Trophoblast cell (in vitro differentiated cells and primary cell): ENCODE data around the gene LINS1.

Experiments
- DNase-seq, 2 donors: peaks; one replicate each; pipeline ENCODE4 v3.0.0-alpha.2; 2016
- H2AFZ ChIP-seq: 2 replicates; pipeline ENCODE4 v1.6.1; 2013; ENCODE audit warnings: low read length, moderate library complexity, mild to moderate bottlenecking; ENCODE audit not compliant: insufficient read depth, poor library complexity
- H2AK5ac ChIP-seq: 2 replicates; pipeline ENCODE4 v1.6.1; 2013; ENCODE audit warnings: mild to moderate bottlenecking, low read length
- H2BK120ac ChIP-seq: 2 replicates; pipeline ENCODE4 v1.6.1; 2013; ENCODE audit warnings: low read length, mild to moderate bottlenecking, moderate library complexity; ENCODE audit not compliant: insufficient read depth, poor library complexity
- H2BK12ac ChIP-seq: 2 replicates; pipeline ENCODE4 v1.6.1; 2013; ENCODE audit warnings: mild to moderate bottlenecking, low read length, moderate library complexity
- H2BK5ac ChIP-seq: 2 replicates; pipeline ENCODE4 v1.6.1; 2013; ENCODE audit warnings: low read length, low read depth, moderate library complexity, mild to moderate bottlenecking; ENCODE audit not compliant: poor library complexity
- H3K14ac ChIP-seq: 2 replicates; pipeline ENCODE4 v1.6.1; 2013; ENCODE audit warnings: mild to moderate bottlenecking, low read length
- H3K18ac ChIP-seq: 2 replicates; pipeline ENCODE4 v1.6.1; 2013; ENCODE audit warnings: mild to moderate bottlenecking, low read length
- H3K23ac ChIP-seq: 2 replicates; pipeline ENCODE4 v1.6.1; 2013; ENCODE audit warnings: low read length
- H3K27ac ChIP-seq: 2 replicates; pipeline ENCODE4 v1.5.1; 2013; ENCODE audit warnings: low read depth, mild to moderate bottlenecking, inconsistent platforms, low read length, moderate library complexity
- H3K27me3 ChIP-seq: 2 replicates; pipeline ENCODE4 v1.6.1; 2013; ENCODE audit warnings: inconsistent platforms, mild to moderate bottlenecking, low read length, moderate library complexity; ENCODE audit not compliant: insufficient read depth
- H3K36me3 ChIP-seq, 2 experiments: 1 replicate in 1 of 2; 2 replicates in 1 of 2; pipeline ENCODE4 v1.6.1; 2013; ENCODE audit warnings: low read length in 2 of 2, mild to moderate bottlenecking in 2 of 2, moderate library complexity in 1 of 2; ENCODE audit not compliant: insufficient read depth in 2 of 2, control insufficient read depth in 1 of 2
- H3K4ac ChIP-seq: 2 replicates; pipeline ENCODE4 v1.6.1; 2013; ENCODE audit warnings: low read depth, mild to moderate bottlenecking, low read length, moderate library complexity
- H3K4me1 ChIP-seq, 2 experiments: 1 replicate in 1 of 2; 2 replicates in 1 of 2; pipeline ENCODE4 v1.6.1; 2013; ENCODE audit warnings: low read length in 2 of 2, mild to moderate bottlenecking in 2 of 2, moderate library complexity in 1 of 2; ENCODE audit not compliant: insufficient read depth in 2 of 2, control insufficient read depth in 1 of 2
- H3K4me2 ChIP-seq: 2 replicates; pipeline ENCODE4 v1.6.1; 2013; ENCODE audit warnings: inconsistent platforms, mild to moderate bottlenecking, low read length, moderate library complexity
- H3K4me3 ChIP-seq: 2 replicates; pipeline ENCODE4 v1.5.1; 2013; ENCODE audit warnings: mild to moderate bottlenecking, low read depth, low read length, inconsistent platforms
- H3K79me1 ChIP-seq: one replicate; pipeline ENCODE4 v1.6.1; 2013; ENCODE audit warnings: low read length
- H3K79me2 ChIP-seq: 2 replicates; pipeline ENCODE4 v1.6.1; 2013; ENCODE audit warnings: low read length, mild to moderate bottlenecking; ENCODE audit not compliant: control insufficient read depth, insufficient read depth, poor library complexity
- H3K9ac ChIP-seq: 2 replicates; pipeline ENCODE4 v1.6.1; 2013; ENCODE audit warnings: mild to moderate bottlenecking, low read length
- H3K9me3 ChIP-seq: 2 replicates; pipeline ENCODE4 v1.6.1; 2013; ENCODE audit warnings: low read depth, mild to moderate bottlenecking, control low read depth, inconsistent platforms, low read length; ENCODE audit not compliant: insufficient read depth
- H4K12ac ChIP-seq: 2 replicates; pipeline ENCODE4 v1.6.1; 2013; ENCODE audit warnings: low read depth, mild to moderate bottlenecking, low read length, moderate library complexity
- H4K8ac ChIP-seq: 2 replicates; pipeline ENCODE4 v1.6.1; 2013; ENCODE audit warnings: low read depth, mild to moderate bottlenecking, low read length, moderate library complexity
- H4K91ac ChIP-seq: one replicate; pipeline ENCODE4 v1.6.1; 2013; ENCODE audit warnings: low read depth, mild to moderate bottlenecking, low read length, moderate library complexity
- WGBS: extraction: QIAGEN DNeasy Blood & Tissue Kit; methylation state at CpG from one replicate; pipeline ENCODE4 v1.1.7; 2013; ENCODE audit warnings: missing lambda C conversion rate; ENCODE audit not compliant: insufficient read length, insufficient coverage; ENCODE audit errors: extremely low coverage; 5-methylcytosine and 5-hydroxymethylcytosine counted together

Gene LINS1

GRCh38 chr15:100635406-100636071 is 33.6 kb upstream of the LINS1 start:
- H3K18ac ChIP-seq = no peak overlapping the region
- no peak overlapping the region for H2AK5ac ChIP-seq
- peaks cover 0 to 2% of the 10 kb centered on the region in 2 experiments for H3K4me1 ChIP-seq
- no CpG with 5 or more reads among the region's 11 CpGs for WGBS
- H2BK5ac ChIP-seq = no peak overlapping the region
- H4K91ac ChIP-seq = no peak overlapping the region
- H3K79me2 ChIP-seq = no peaks in the 10 kb centered on the region
- no peak overlapping the region for H4K8ac ChIP-seq
- no peak overlapping the region for H3K4me3 ChIP-seq
- no peak overlapping the region for H3K9ac ChIP-seq
- no peak overlapping the region for H3K4ac ChIP-seq
- no peak overlapping the region for H3K14ac ChIP-seq
- peaks cover 6 to 9% of the 10 kb centered on the region in 2 experiments for H3K36me3 ChIP-seq
- no peaks in the 10 kb centered on the region for H3K79me1 ChIP-seq
- no peak overlapping the region for H4K12ac ChIP-seq
- no peaks in the 10 kb centered on the region for H3K9me3 ChIP-seq
- no peak overlapping the region for H3K23ac ChIP-seq
- no peak overlapping the region for H2BK12ac ChIP-seq
- no peak overlapping the region for H3K4me2 ChIP-seq
- no peak overlapping the region for H2AFZ ChIP-seq
- no peak for DNase-seq
- no peaks in the 10 kb centered on the region for H3K27me3 ChIP-seq
- no peak overlapping the region for H2BK120ac ChIP-seq
- no peak overlapping the region for H3K27ac ChIP-seq

- WGBS = no CpG with 5 or more reads among the region's 1 CpG
- H2BK5ac ChIP-seq = no peak overlapping the region
- H3K9me3 ChIP-seq = no peaks in the 10 kb centered on the region
Observed at GRCh38 chr15:100633763-100634075, 31.7 kb upstream of the LINS1 start.

GRCh38 chr15:100631831-100632230 is 29.8 kb upstream of the LINS1 start:
- no peak overlapping the region for H2AK5ac ChIP-seq
- H3K4ac ChIP-seq = no peak overlapping the region
- H2AFZ ChIP-seq = no peak overlapping the region
- peaks cover 0 to 2% of the 10 kb centered on the region in 2 experiments for H3K4me1 ChIP-seq
- no peak overlapping the region for H4K91ac ChIP-seq
- no peak overlapping the region for H3K18ac ChIP-seq
- H4K12ac ChIP-seq = no peak overlapping the region
- peaks cover 11 to 15% of the 10 kb centered on the region in 2 experiments for H3K36me3 ChIP-seq
- H3K9me3 ChIP-seq = no peaks in the 10 kb centered on the region
- WGBS = no CpG with 5 or more reads among the region's 10 CpGs
- no peak overlapping the region for H4K8ac ChIP-seq
- H3K23ac ChIP-seq = no peak overlapping the region
- no peak overlapping the region for H3K9ac ChIP-seq
- H3K27ac ChIP-seq = no peak overlapping the region
- no peaks in the 10 kb centered on the region for H3K79me2 ChIP-seq
- H2BK5ac ChIP-seq = no peak overlapping the region
- H3K27me3 ChIP-seq = no peaks in the 10 kb centered on the region
- DNase-seq = no peak
- H3K4me2 ChIP-seq = no peak overlapping the region
- H3K14ac ChIP-seq = no peak overlapping the region
- H3K4me3 ChIP-seq = peak overlapping the region; percentile 10
- H2BK120ac ChIP-seq = no peak overlapping the region
- H2BK12ac ChIP-seq = no peak overlapping the region
- no peaks in the 10 kb centered on the region for H3K79me1 ChIP-seq

More at GRCh38 chr15:100633763-100634075, 31.7 kb upstream of the LINS1 start:
- Histone ChIP-seq H3K14ac (no peak overlapping the region), H3K36me3 (peaks cover 11 to 14% of the 10 kb centered on the region in 2 experiments), H3K4me1 (peaks cover 0 to 2% of the 10 kb centered on the region in 2 experiments), H3K4ac (no peak overlapping the region), H2AK5ac (no peak overlapping the region), H4K91ac (no peak overlapping the region), H3K18ac (no peak overlapping the region), H2BK120ac (no peak overlapping the region), H4K12ac (no peak overlapping the region), H3K79me1 (no peaks in the 10 kb centered on the region), H3K4me2 (no peak overlapping the region), H2AFZ (no peak overlapping the region), H3K27me3 (no peaks in the 10 kb centered on the region), H2BK12ac (no peak overlapping the region), H3K79me2 (no peaks in the 10 kb centered on the region), H3K23ac (no peak overlapping the region), H4K8ac (no peak overlapping the region), H3K9ac (no peak overlapping the region), H3K27ac (no peak overlapping the region), H3K4me3 (no peak overlapping the region)
- no peak for DNase-seq

- Histone ChIP-seq H3K79me2 (no peaks in the 10 kb centered on the region), H3K23ac (no peak overlapping the region), H4K8ac (no peak overlapping the region), H2BK12ac (no peak overlapping the region), H2AFZ (no peak overlapping the region), H3K9me3 (no peaks in the 10 kb centered on the region), H2BK5ac (no peak overlapping the region), H3K4me3 (no peak overlapping the region), H3K36me3 (peaks cover 11 to 15% of the 10 kb centered on the region in 2 experiments), H4K91ac (no peak overlapping the region), H2BK120ac (no peak overlapping the region), H3K4me1 (no peaks in the 10 kb centered on the region), H3K79me1 (no peaks in the 10 kb centered on the region), H3K27ac (no peak overlapping the region), H4K12ac (no peak overlapping the region), H3K9ac (no peak overlapping the region), H3K27me3 (no peaks in the 10 kb centered on the region), H3K14ac (no peak overlapping the region), H3K4ac (no peak overlapping the region), H3K4me2 (no peak overlapping the region), H3K18ac (no peak overlapping the region), H2AK5ac (no peak overlapping the region)
- no CpG with 5 or more reads among the region's 3 CpGs for WGBS
- no peak for DNase-seq
Observed at GRCh38 chr15:100628746-100629145, 26.8 kb upstream of the LINS1 start.
